ENCODE measurements around the gene DCAF5.

Gene DCAF5

GRCh38 chr14:69139743-69140142, 13.2 kb downstream of the DCAF5 start:
- no peak for DNase-seq

- DNase-seq, result no peak
Measured at GRCh38 chr14:69137843-69138535, 14.9 kb downstream of the DCAF5 start.

- no peak for DNase-seq
Measured at GRCh38 chr14:69137416-69137815, 15.5 kb downstream of the DCAF5 start.

- no peak for DNase-seq
Measured at GRCh38 chr14:69135133-69135532, 17.8 kb downstream of the DCAF5 start.

- no peak for DNase-seq
Measured at GRCh38 chr14:69133206-69134125, 19.5 kb downstream of the DCAF5 start.

- DNase-seq, result no peak
Measured at GRCh38 chr14:69132513-69133181, 20.3 kb downstream of the DCAF5 start.

GRCh38 chr14:69131176-69131575, 21.7 kb downstream of the DCAF5 start:
- no peak for DNase-seq

- DNase-seq, result peak; percentile 85
Measured at GRCh38 chr14:69129264-69129880, 23.5 kb downstream of the DCAF5 start.

GRCh38 chr14:69118305-69118704, 34.6 kb downstream of the DCAF5 start:
- no peak for DNase-seq

- DNase-seq, result no peak
Measured at GRCh38 chr14:69117020-69117767, 35.7 kb downstream of the DCAF5 start.

GRCh38 chr14:69115407-69116185, 37.3 kb downstream of the DCAF5 start:
- DNase-seq, result no peak

- DNase-seq, result no peak
Measured at GRCh38 chr14:69114763-69115162, 38.2 kb downstream of the DCAF5 start.

- DNase-seq, result no peak
Measured at GRCh38 chr14:69108358-69108757, 44.6 kb downstream of the DCAF5 start.

- peak; percentile 48 to 66 for DNase-seq
Measured at GRCh38 chr14:69107407-69108003, 45.4 kb downstream of the DCAF5 start.

- no peak for DNase-seq
Measured at GRCh38 chr14:69106451-69106850, 46.5 kb downstream of the DCAF5 start.

GRCh38 chr14:69105326-69105725, 47.6 kb downstream of the DCAF5 start:
- no peak for DNase-seq

- DNase-seq, result peak; percentile 77 to 91
Measured at GRCh38 chr14:69101331-69101826, 51.5 kb downstream of the DCAF5 start.

- no peak for DNase-seq
Measured at GRCh38 chr14:69097974-69098373, 54.9 kb downstream of the DCAF5 start.

- no peak for DNase-seq
Measured at GRCh38 chr14:69096781-69097475, 56.0 kb downstream of the DCAF5 start.

GRCh38 chr14:69096246-69096645, 56.7 kb downstream of the DCAF5 start:
- DNase-seq, result no peak
